ENCODE measurements around the gene ZBTB25.
"Not testable (repeated sequence)": the region's sequence is repeated elsewhere in the genome, so short reads cannot be mapped to it uniquely, and the experiment has no call there.

The ZBTB25 gene

GRCh38 chr14:64540208-64541202 is 36.9 kb upstream of the ZBTB25 start, which contains the start of gene HSPA2:
HSPA2 (plus strand) TSS chr14:64540741; CDS start chr14:64540850, 109 bp downstream.
- H3K4me3 ChIP-seq (ENCODE audit: low read length): peak within 1 kb of the TSS; percentile 34; the same call in 1 of the 2 replicates
- no peak within 1 kb of the TSS for H3K27ac ChIP-seq (ENCODE audit: low read length)
- H3K27me3 ChIP-seq (ENCODE audit: control insufficient read depth, insufficient read depth, low read length): no peaks in the 10 kb centered on the region
- no CpG with 5 or more reads among the region's 79 CpGs for WGBS (ENCODE audit: insufficient coverage, insufficient read length)
- peaks cover 2% of the 10 kb centered on the region; the same call in 1 of the 2 replicates for H3K4me1 ChIP-seq (ENCODE audit: control insufficient read depth, insufficient read depth, low read length)
- DNase-seq (ENCODE audit: low read depth, low spot score): peak; percentile 99
- peaks cover 5% of the 10 kb centered on the region; the same call in 1 of the 2 replicates for H3K36me3 ChIP-seq (ENCODE audit: control insufficient read depth, insufficient read depth, low read length)
- no peaks in the 10 kb centered on the region; the same call in 1 of the 2 replicates for H3K9me3 ChIP-seq (ENCODE audit: control insufficient read depth, insufficient read depth, low read length)

GRCh38 chr14:64536488-64537245 is 33.0 kb upstream of the ZBTB25 start:
- Histone ChIP-seq H3K9me3 (ENCODE audit: control insufficient read depth, insufficient read depth, low read length) (no peaks in the 10 kb centered on the region; the same call in 1 of the 2 replicates), H3K4me1 (ENCODE audit: control insufficient read depth, insufficient read depth, low read length) (peaks cover 2% of the 10 kb centered on the region; the same call in 1 of the 2 replicates), H3K27me3 (ENCODE audit: control insufficient read depth, insufficient read depth, low read length) (no peaks in the 10 kb centered on the region), H3K4me3 (ENCODE audit: low read length) (no peak overlapping the region), H3K27ac (ENCODE audit: low read length) (no peak overlapping the region), H3K36me3 (ENCODE audit: control insufficient read depth, insufficient read depth, low read length) (peaks cover 5% of the 10 kb centered on the region; the same call in 1 of the 2 replicates)
- no CpG with 5 or more reads among the region's 4 CpGs for WGBS (ENCODE audit: insufficient coverage, insufficient read length)
- no peak for DNase-seq (ENCODE audit: low read depth, low spot score)

- DNase-seq (ENCODE audit: low read depth, low spot score): no peak
- H3K9me3 ChIP-seq (ENCODE audit: control insufficient read depth, insufficient read depth, low read length): no peaks in the 10 kb centered on the region
- H3K4me1 ChIP-seq (ENCODE audit: control insufficient read depth, insufficient read depth, low read length): no peaks in the 10 kb centered on the region
- no peaks in the 10 kb centered on the region for H3K36me3 ChIP-seq (ENCODE audit: control insufficient read depth, insufficient read depth, low read length)
- H3K4me3 ChIP-seq (ENCODE audit: low read length): no peak overlapping the region
- H3K27me3 ChIP-seq (ENCODE audit: control insufficient read depth, insufficient read depth, low read length): no peaks in the 10 kb centered on the region
- H3K27ac ChIP-seq (ENCODE audit: low read length): no peak overlapping the region
- no CpG with 5 or more reads among the region's 2 CpGs for WGBS (ENCODE audit: insufficient coverage, insufficient read length)
Measured at GRCh38 chr14:64531567-64531966, 27.9 kb upstream of the ZBTB25 start.

GRCh38 chr14:64525354-64525753 is 21.7 kb upstream of the ZBTB25 start:
- H3K27ac ChIP-seq (ENCODE audit: low read length): no peak overlapping the region
- no CpG with 5 or more reads among the region's 2 CpGs for WGBS (ENCODE audit: insufficient coverage, insufficient read length)
- no peak overlapping the region for H3K4me3 ChIP-seq (ENCODE audit: low read length)
- no peaks in the 10 kb centered on the region for H3K4me1 ChIP-seq (ENCODE audit: control insufficient read depth, insufficient read depth, low read length)
- peaks cover 3% of the 10 kb centered on the region; the same call in 1 of the 2 replicates for H3K36me3 ChIP-seq (ENCODE audit: control insufficient read depth, insufficient read depth, low read length)
- no peaks in the 10 kb centered on the region for H3K27me3 ChIP-seq (ENCODE audit: control insufficient read depth, insufficient read depth, low read length)
- DNase-seq (ENCODE audit: low read depth, low spot score): no peak
- H3K9me3 ChIP-seq (ENCODE audit: control insufficient read depth, insufficient read depth, low read length): no peaks in the 10 kb centered on the region

DNA sequence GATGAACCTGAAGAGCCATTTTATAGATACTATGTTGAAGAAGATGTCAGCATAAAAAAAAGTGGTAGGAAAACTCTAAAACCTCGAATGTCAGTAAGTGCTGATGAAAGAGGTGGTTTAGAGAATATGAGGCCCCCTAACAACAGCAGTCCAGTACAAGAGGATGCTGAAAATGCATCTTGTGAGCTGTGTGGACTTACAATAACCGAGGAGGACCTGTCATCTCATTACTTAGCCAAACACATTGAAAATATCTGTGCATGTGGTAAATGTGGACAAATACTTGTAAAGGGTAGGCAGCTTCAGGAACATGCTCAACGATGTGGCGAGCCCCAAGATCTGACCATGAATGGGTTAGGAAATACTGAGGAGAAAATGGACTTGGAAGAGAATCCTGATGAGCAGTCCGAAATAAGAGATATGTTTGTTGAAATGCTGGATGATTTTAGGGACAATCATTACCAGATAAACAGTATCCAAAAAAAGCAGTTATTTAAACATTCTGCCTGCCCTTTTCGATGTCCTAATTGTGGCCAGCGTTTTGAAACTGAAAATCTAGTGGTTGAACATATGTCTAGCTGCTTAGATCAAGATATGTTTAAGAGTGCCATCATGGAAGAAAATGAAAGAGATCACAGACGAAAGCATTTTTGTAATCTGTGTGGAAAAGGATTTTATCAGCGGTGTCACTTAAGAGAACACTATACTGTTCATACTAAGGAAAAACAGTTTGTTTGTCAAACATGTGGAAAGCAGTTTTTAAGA is 19.1 kb upstream of the ZBTB25 start:
- Histone ChIP-seq H3K36me3 (ENCODE audit: control insufficient read depth, insufficient read depth, low read length) (peaks cover 3% of the 10 kb centered on the region; the same call in 1 of the 2 replicates), H3K9me3 (ENCODE audit: control insufficient read depth, insufficient read depth, low read length) (no peaks in the 10 kb centered on the region), H3K27ac (ENCODE audit: low read length) (no peak overlapping the region), H3K27me3 (ENCODE audit: control insufficient read depth, insufficient read depth, low read length) (no peaks in the 10 kb centered on the region), H3K4me3 (ENCODE audit: low read length) (no peak overlapping the region), H3K4me1 (ENCODE audit: control insufficient read depth, insufficient read depth, low read length) (no peaks in the 10 kb centered on the region)
- DNase-seq (ENCODE audit: low read depth, low spot score): no peak
- no CpG with 5 or more reads among the region's 9 CpGs for whole genome bisulfite sequencing (ENCODE audit: insufficient coverage, insufficient read length)

- WGBS (ENCODE audit: insufficient coverage, insufficient read length): no CpG with 5 or more reads among the region's 4 CpGs
- H3K4me3 ChIP-seq (ENCODE audit: low read length): no peak overlapping the region
- H3K36me3 ChIP-seq (ENCODE audit: control insufficient read depth, insufficient read depth, low read length): peaks cover 3% of the 10 kb centered on the region; the same call in 1 of the 2 replicates
- H3K9me3 ChIP-seq (ENCODE audit: control insufficient read depth, insufficient read depth, low read length): no peaks in the 10 kb centered on the region
- H3K4me1 ChIP-seq (ENCODE audit: control insufficient read depth, insufficient read depth, low read length): no peaks in the 10 kb centered on the region
- no peak overlapping the region for H3K27ac ChIP-seq (ENCODE audit: low read length)
- no peaks in the 10 kb centered on the region for H3K27me3 ChIP-seq (ENCODE audit: control insufficient read depth, insufficient read depth, low read length)
- DNase-seq (ENCODE audit: low read depth, low spot score): no peak
Measured at GRCh38 chr14:64520699-64521098, 17.1 kb upstream of the ZBTB25 start.

- H3K4me3 ChIP-seq (ENCODE audit: low read length): no peak overlapping the region
- H3K36me3 ChIP-seq (ENCODE audit: control insufficient read depth, insufficient read depth, low read length): peaks cover 3% of the 10 kb centered on the region; the same call in 1 of the 2 replicates
- no peak overlapping the region for H3K27ac ChIP-seq (ENCODE audit: low read length)
- no CpG with 5 or more reads among the region's 4 CpGs for WGBS (ENCODE audit: insufficient coverage, insufficient read length)
- no peak for DNase-seq (ENCODE audit: low read depth, low spot score)
- no peaks in the 10 kb centered on the region for H3K9me3 ChIP-seq (ENCODE audit: control insufficient read depth, insufficient read depth, low read length)
- no peaks in the 10 kb centered on the region for H3K4me1 ChIP-seq (ENCODE audit: control insufficient read depth, insufficient read depth, low read length)
- H3K27me3 ChIP-seq (ENCODE audit: control insufficient read depth, insufficient read depth, low read length): no peaks in the 10 kb centered on the region
Measured at GRCh38 chr14:64518229-64518628, 14.6 kb upstream of the ZBTB25 start.

DNA sequence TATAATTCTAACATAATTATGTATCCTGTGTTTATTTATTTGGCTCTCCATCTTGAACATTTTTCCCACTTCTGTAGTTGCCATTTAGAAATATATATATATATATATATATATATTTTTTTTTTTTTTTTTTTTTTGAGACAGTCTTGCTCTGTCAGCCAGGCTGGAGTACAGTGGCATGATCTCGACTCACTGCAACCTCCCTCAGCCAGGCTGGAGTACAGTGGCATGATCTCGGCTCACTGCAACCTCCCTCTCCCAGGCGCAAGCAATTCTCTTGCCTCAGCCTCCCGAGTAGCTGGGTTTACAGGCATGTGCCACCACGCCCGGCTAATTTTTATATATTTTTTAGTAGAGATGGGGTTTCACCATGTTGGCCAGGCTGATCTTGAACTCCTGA is 14.0 kb upstream of the ZBTB25 start:
- not testable (repeated sequence) for H3K4me1 ChIP-seq (ENCODE audit: control insufficient read depth, insufficient read depth, low read length); H3K9me3 ChIP-seq (ENCODE audit: control insufficient read depth, insufficient read depth, low read length); H3K4me3 ChIP-seq (ENCODE audit: low read length); H3K27me3 ChIP-seq (ENCODE audit: control insufficient read depth, insufficient read depth, low read length); H3K27ac ChIP-seq (ENCODE audit: low read length); H3K36me3 ChIP-seq (ENCODE audit: control insufficient read depth, insufficient read depth, low read length); DNase-seq (ENCODE audit: low read depth, low spot score)
- no CpG with 5 or more reads among the region's 6 CpGs for WGBS (ENCODE audit: insufficient coverage, insufficient read length)

DNA sequence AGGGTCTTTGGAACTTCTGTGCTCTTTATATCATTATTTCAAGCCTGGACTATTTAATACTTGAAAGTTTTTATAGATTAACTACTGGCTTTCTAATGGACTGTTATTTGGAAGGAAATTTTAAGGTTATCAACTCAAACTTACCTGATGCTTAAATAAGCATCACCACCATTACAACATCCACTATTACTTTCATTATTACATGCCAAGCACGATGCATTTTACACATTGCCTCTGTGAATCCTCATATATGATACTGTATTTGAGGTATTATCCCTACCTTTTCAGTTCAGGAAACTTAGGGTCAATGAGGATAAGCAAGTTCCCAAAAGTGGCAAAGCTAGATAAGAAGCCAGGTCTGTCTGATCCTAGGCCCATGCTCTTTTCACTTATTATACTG is 13.3 kb upstream of the ZBTB25 start:
- DNase-seq (ENCODE audit: low read depth, low spot score): no peak
- H3K36me3 ChIP-seq (ENCODE audit: control insufficient read depth, insufficient read depth, low read length): no peaks in the 10 kb centered on the region
- no peak overlapping the region for H3K4me3 ChIP-seq (ENCODE audit: low read length)
- H3K27ac ChIP-seq (ENCODE audit: low read length): no peak overlapping the region
- H3K27me3 ChIP-seq (ENCODE audit: control insufficient read depth, insufficient read depth, low read length): no peaks in the 10 kb centered on the region
- H3K9me3 ChIP-seq (ENCODE audit: control insufficient read depth, insufficient read depth, low read length): no peaks in the 10 kb centered on the region
- H3K4me1 ChIP-seq (ENCODE audit: control insufficient read depth, insufficient read depth, low read length): no peaks in the 10 kb centered on the region
- WGBS (ENCODE audit: insufficient coverage, insufficient read length): no CpG with 5 or more reads among the region's 1 CpG

DNA sequence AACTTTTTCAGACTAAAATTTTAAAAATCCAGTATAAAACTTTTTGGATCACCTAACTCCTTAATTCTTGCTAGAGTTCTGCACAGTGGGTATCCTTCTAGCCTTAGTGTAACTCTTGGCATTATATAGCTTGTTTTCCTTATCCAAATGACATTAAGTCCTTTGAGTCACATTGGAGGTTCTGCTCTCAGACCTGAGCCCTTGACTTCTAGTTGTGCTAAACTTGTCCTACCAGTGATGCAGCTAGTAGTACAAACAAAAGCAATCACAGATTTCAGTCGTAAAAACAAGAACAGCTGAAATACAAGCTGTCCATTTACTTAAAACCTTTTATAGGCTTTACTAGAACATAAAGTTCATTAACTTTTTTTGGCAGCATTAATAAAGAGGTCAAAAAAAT is 11.4 kb upstream of the ZBTB25 start:
- Histone ChIP-seq H3K36me3 (ENCODE audit: control insufficient read depth, insufficient read depth, low read length) (no peaks in the 10 kb centered on the region), H3K4me3 (ENCODE audit: low read length) (no peak overlapping the region), H3K27me3 (ENCODE audit: control insufficient read depth, insufficient read depth, low read length) (no peaks in the 10 kb centered on the region), H3K4me1 (ENCODE audit: control insufficient read depth, insufficient read depth, low read length) (no peaks in the 10 kb centered on the region), H3K27ac (ENCODE audit: low read length) (no peak overlapping the region), H3K9me3 (ENCODE audit: control insufficient read depth, insufficient read depth, low read length) (no peaks in the 10 kb centered on the region)
- WGBS (ENCODE audit: insufficient coverage, insufficient read length): no CpG with 5 or more reads among the region's 1 CpG
- no peak for DNase-seq (ENCODE audit: low read depth, low spot score)

Measured in iPS DF 6.9 (cell line).